HepG2 (cell line): ENCODE data around the gene KCTD19. TPM values are rescaled to one million over a fixed set of nuclear protein-coding genes. Genes with fewer than 3 reads are reported as not detected.
A peak's percentile ranks its signal among the peaks of the same experiment; 100 is the strongest.

ENCODE experiments used
- BRCA1 ChIP-seq: sonication (generic); formaldehyde crosslinking; IDR thresholded peaks from 2 replicates; pipeline ENCODE4 v1.4.0; 2020; ENCODE audit warnings: missing genetic modification reagents
- CEBPB ChIP-seq: IDR thresholded peaks from 2 replicates; pipeline ENCODE4 v1.6.1; 2011; ENCODE audit warnings: low read depth, low read length, improper control_type of control experiment, borderline replicate concordance
- HOXA7 ChIP-seq: sonication (generic); formaldehyde crosslinking; IDR thresholded peaks from 2 replicates; pipeline ENCODE4 v1.8.1; 2022; ENCODE audit warnings: mild to moderate bottlenecking, missing genetic modification reagents, moderate library complexity
- KDM4B ChIP-seq: sonication (generic); formaldehyde crosslinking; IDR thresholded peaks from 2 replicates; pipeline ENCODE4 v1.4.0; 2020; ENCODE audit warnings: missing genetic modification reagents
- KLF9 ChIP-seq: IDR thresholded peaks from 2 replicates; pipeline ENCODE4 v1.6.1; 2016; ENCODE audit warnings: low read depth
- MAFG ChIP-seq: sonication (generic); formaldehyde crosslinking; IDR thresholded peaks from 2 replicates; pipeline ENCODE4 v1.5.1; 2020; ENCODE audit warnings: mild to moderate bottlenecking, missing genetic modification reagents
- PCBP2 ChIP-seq: fragments of 200-400 bp; formaldehyde crosslinking; optimal IDR thresholded peaks from 2 replicates; pipeline ENCODE3; 2018; ENCODE audit warnings: low read length, low read depth; ENCODE audit not compliant: poor library complexity, severe bottlenecking
- TCF7 ChIP-seq: sonication (generic); IDR thresholded peaks from 2 replicates; pipeline ENCODE4 v1.6.1; 2016; ENCODE audit warnings: antibody characterized with exemption, low read depth
- TRIM22 ChIP-seq: fragments of 450-650 bp; IDR thresholded peaks from 2 replicates; pipeline ENCODE4 v1.6.1; 2017
- U2AF2 ChIP-seq: fragments of 200-400 bp; formaldehyde crosslinking; IDR thresholded peaks from 2 replicates; pipeline ENCODE4 v1.6.1; 2017; ENCODE audit warnings: low read depth, mild to moderate bottlenecking, low read length
- ZBTB1 ChIP-seq: sonication (generic); formaldehyde crosslinking; IDR thresholded peaks from 2 replicates; pipeline ENCODE4 v1.4.0; 2020; ENCODE audit warnings: missing genetic modification reagents, borderline replicate concordance
- ZMAT3 ChIP-seq: sonication (generic); formaldehyde crosslinking; conservative IDR thresholded peaks from 2 replicates; pipeline ENCODE4 v1.7.0; 2021; ENCODE audit warnings: missing genetic modification reagents
- ZNF101 ChIP-seq: sonication (generic); formaldehyde crosslinking; IDR thresholded peaks from 2 replicates; pipeline ENCODE4 v1.4.0; 2020; ENCODE audit warnings: mild to moderate bottlenecking, low read depth, missing genetic modification reagents, borderline replicate concordance
- ZNF274 ChIP-seq: sonication (generic); formaldehyde crosslinking; IDR thresholded peaks from 2 replicates; pipeline ENCODE4 v1.5.1; 2020; ENCODE audit warnings: mild to moderate bottlenecking, missing genetic modification reagents
- ZNF407 ChIP-seq: sonication (generic); formaldehyde crosslinking; IDR thresholded peaks from one replicate; pipeline ENCODE4 v1.5.1; 2020; ENCODE audit warnings: mild to moderate bottlenecking, missing genetic modification reagents; ENCODE audit errors: not compliant biosample characterization
- polyA plus RNA-seq, 8 experiments: library from polyadenylated mRNA; depleted of rRNA in 3 of 8; stranded (reverse) in 7 of 8; unstranded in 1 of 8; fragments of >200 nt; fragmentation: Illumina TruSeq in 4 of 8; extraction: Trizol in 4 of 8; gene quantifications; 2 replicates each; pipeline versions ENCODE4 v1.2.1 to v1.2.3, GENCODE V29; 2011 to 2016; ENCODE audit warnings: low read depth in 4 of 8, missing spikeins in 1 of 8, mixed read lengths in 1 of 8; ENCODE audit not compliant: insufficient read depth in 1 of 8
- total RNA-seq, 5 experiments: library from RNA; depleted of rRNA; stranded (reverse); fragments of >200 nt; fragmentation: Illumina TruSeq; extraction: Trizol; gene quantifications; 2 replicates each; pipeline ENCODE4 v1.2.3, GENCODE V29; 2016; ENCODE audit warnings: low read depth in 1 of 5
- TF ChIP-seq, protein P1 (sequence below): IDR thresholded peaks from 2 replicates; pipeline ENCODE4 v1.6.1; 2016; ENCODE audit warnings: low read depth, borderline replicate concordance

KCTD19 gene
- total and polyA plus RNA-seq, 2 of the 13 experiments (the other 11 are each of a cell fraction or from before 2014, with no cell fraction given): not detected

- 0 out of 2 replicates have a peak, but pooled peaks have one; percentile 34 for TF ChIP-seq KDM4B (CRISPR knock-in tag)
- TF ChIP-seq ZNF407 (CRISPR knock-in tag): no peak
- TF ChIP-seq PCBP2: no peak
- TF ChIP-seq ZNF274 (CRISPR knock-in tag): peak; percentile 82; the same call in 1 of the 2 replicates
- TF ChIP-seq U2AF2: no peak
- TF ChIP-seq, protein P1, sequence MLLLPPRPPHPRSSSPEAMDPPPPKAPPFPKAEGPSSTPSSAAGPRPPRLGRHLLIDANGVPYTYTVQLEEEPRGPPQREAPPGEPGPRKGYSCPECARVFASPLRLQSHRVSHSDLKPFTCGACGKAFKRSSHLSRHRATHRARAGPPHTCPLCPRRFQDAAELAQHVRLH (CRISPR knock-in tag): peak; percentile 28; the same call in 1 of the 2 replicates
- no peak for TF ChIP-seq ZNF101 (CRISPR knock-in tag)
- no peak for TF ChIP-seq CEBPB
- TF ChIP-seq ZBTB1 (CRISPR knock-in tag): no peak
- TF ChIP-seq TRIM22: no peak
- no peak for TF ChIP-seq BRCA1 (CRISPR knock-in tag)
- no peak for TF ChIP-seq MAFG (CRISPR knock-in tag)
- no peak for TF ChIP-seq ZMAT3 (CRISPR knock-in tag)
- TF ChIP-seq TCF7: 0 out of 2 replicates have a peak, but pooled peaks have one; percentile 9
- TF ChIP-seq HOXA7 (CRISPR knock-in tag): no peak
- peak; percentile 90; the same call in 1 of the 2 replicates for TF ChIP-seq KLF9 (CRISPR knock-in tag)
Measured at GRCh38 chr16:67247192-67248072, 79.1 kb downstream of the KCTD19 start, which contains the start of gene FHOD1 (continued).
